H1 (cell line): ENCODE measurements around the gene ATP7B. TPM values are rescaled to one million over a fixed set of nuclear protein-coding genes. Genes with fewer than 3 reads are reported as not detected.

Source experiments
- CBX8 ChIP-seq: fragments of 300-800, 300-1000 bp; sonication (generic); IDR thresholded peaks from 2 replicates; pipeline ENCODE4 v1.7.1; 2016; ENCODE audit warnings: low read depth, low read length, borderline replicate concordance
- NRF1 ChIP-seq: IDR thresholded peaks from 2 replicates; pipeline ENCODE4 v1.6.1; 2011; ENCODE audit warnings: mild to moderate bottlenecking, low read depth, low read length, improper control_type of control experiment
- RFX5 ChIP-seq: IDR thresholded peaks from 2 replicates; pipeline ENCODE4 v1.6.1; 2011; ENCODE audit warnings: low read depth, low read length, improper control_type of control experiment, borderline replicate concordance
- polyA plus RNA-seq, 7 experiments: library from polyadenylated mRNA; depleted of rRNA in 3 of 7; stranded (reverse) in 5 of 7; unstranded in 2 of 7; fragments of >200 nt in 5 of 7; fragments of 200-250 nt in 2 of 7; gene quantifications; 1 replicate in 5 of 7; 2 replicates in 1 of 7; 4 replicates in 1 of 7; pipeline versions ENCODE4 v1.2.1 to v1.2.3, GENCODE V29; 2011 to 2013; ENCODE audit warnings: missing spikeins in 2 of 7, mixed read lengths in 2 of 7
- total RNA-seq: library from RNA; stranded (reverse); fragmentation: NEBNext Ultra II Directional; extraction: Animal tissue kit (Norgen Biotek cat#: 25700); gene quantifications from 2 replicates; pipeline ENCODE4 v1.2.1, GENCODE V29; 2021
- TF ChIP-seq, protein P1 (sequence below): IDR thresholded peaks from 2 replicates; pipeline ENCODE4 v1.6.1; 2012; ENCODE audit warnings: inconsistent platforms

The ATP7B gene
- total and polyA plus RNA-seq, 2 of the 8 experiments (the other 6 are each of a cell fraction or from before 2014, with no cell fraction given), result 4.1 to 9.2 TPM

DNA sequence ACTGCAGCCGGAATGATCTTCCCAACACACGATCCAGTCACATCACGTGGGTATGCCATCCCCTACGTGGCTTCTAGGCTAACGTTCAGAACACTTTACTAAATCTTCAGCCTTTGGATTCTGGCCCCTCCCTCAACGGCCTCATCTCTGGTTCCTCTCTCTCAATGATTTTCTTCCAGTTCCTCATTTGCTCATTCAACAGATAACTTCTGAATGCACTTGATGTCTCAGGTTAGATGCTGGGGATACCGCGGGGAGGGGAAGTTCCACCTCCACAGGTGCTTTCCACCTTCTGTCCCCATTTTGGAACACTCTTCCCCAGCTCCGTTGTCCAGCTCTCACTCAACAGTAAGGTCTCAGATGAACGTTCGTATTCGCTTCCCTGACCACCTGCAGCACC, 66.1 kb downstream of the ATP7B start (continued):
- no peak for TF ChIP-seq NRF1
- no peak for TF ChIP-seq CBX8
- TF ChIP-seq RFX5, result no peak
- TF ChIP-seq, protein P1, sequence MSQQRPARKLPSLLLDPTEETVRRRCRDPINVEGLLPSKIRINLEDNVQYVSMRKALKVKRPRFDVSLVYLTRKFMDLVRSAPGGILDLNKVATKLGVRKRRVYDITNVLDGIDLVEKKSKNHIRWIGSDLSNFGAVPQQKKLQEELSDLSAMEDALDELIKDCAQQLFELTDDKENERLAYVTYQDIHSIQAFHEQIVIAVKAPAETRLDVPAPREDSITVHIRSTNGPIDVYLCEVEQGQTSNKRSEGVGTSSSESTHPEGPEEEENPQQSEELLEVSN, result no peak
- TF ChIP-seq, all 59 proteins: peak for 0
